ENCODE results near the gene MFSD1. TPM values are rescaled to one million over a fixed set of nuclear protein-coding genes. Genes with fewer than 3 reads are reported as not detected.

MFSD1 gene
- total and polyA plus RNA-seq, 2 donors (not counting 1 experiment from before 2014, with no cell fraction given) = 16.4 to 31.8 TPM

GRCh38 chr3:158782283-158782989, 19.4 kb upstream of the MFSD1 start:
- no peak overlapping the region for H3K9ac ChIP-seq (ENCODE audit: low read length)
- Mint-ChIP-seq H3K4me1 (no peaks in the 10 kb centered on the region), H3K4me3 (no peak overlapping the region), H3K27ac (no peak overlapping the region), H3K27me3 (no peaks in the 10 kb centered on the region), H3K9me3 (ENCODE audit: insufficient read depth) (no peaks in the 10 kb centered on the region)
- no peak overlapping the region for H3K27ac ChIP-seq (ENCODE audit: low read length in 2 of 2)
- no peak overlapping the region for H3K4me2 ChIP-seq (replicated peaks; ENCODE audit: low read depth, low read length, poor library complexity, severe bottlenecking)
- WGBS (ENCODE audit: insufficient coverage) = 40% methylated on average over 1 of the region's 3 CpGs
- DNase-seq (no peak), ATAC-seq (ENCODE audit: low read depth) (no peak)
- H2AFZ ChIP-seq (ENCODE audit: insufficient read depth, low read depth, low read length, poor library complexity, severe bottlenecking) = no peak overlapping the region
- no peaks in the 10 kb centered on the region for H3K9me3 ChIP-seq (ENCODE audit: control extremely low read depth in 1 of 3, control insufficient read depth in 2 of 3, insufficient read depth in 1 of 3, low read length in 2 of 3)
- POLR2A ChIA-PET = no interaction called here
- H3K4me1 ChIP-seq (ENCODE audit: control insufficient read depth in 2 of 2, insufficient read depth in 2 of 2, low read length in 2 of 2) = no peaks in the 10 kb centered on the region
- H3K4me3 ChIP-seq (ENCODE audit: control extremely low read depth in 1 of 5, extremely low read depth in 1 of 5, insufficient read depth in 1 of 5, low read depth in 2 of 5, low read length in 4 of 5) = no peak overlapping the region
- H3K36me3 ChIP-seq (replicated peaks in 1 of 2; ENCODE audit: control extremely low read depth in 1 of 2, control insufficient read depth in 1 of 2, extremely low read depth in 1 of 2, insufficient read depth in 2 of 2, low read length in 1 of 2) = no peaks in the 10 kb centered on the region
- TF ChIP-seq CTCF (IDR thresholded peaks at IDR 0.05) = no peak
- no peak for TF ChIP-seq EZH2 (IDR thresholded peaks at IDR 0.05; ENCODE audit: borderline replicate concordance, insufficient read depth, low read depth, low read length, poor library complexity, severe bottlenecking)
- H3K79me2 ChIP-seq (ENCODE audit: control insufficient read depth, insufficient read depth, low read length) = no peaks in the 10 kb centered on the region
- H4K20me1 ChIP-seq (ENCODE audit: control insufficient read depth, insufficient read depth, low read length, poor library complexity, severe bottlenecking) = no peaks in the 10 kb centered on the region
- intact Hi-C loops (cut with micrococcal nuclease) = no loop called here
- H3K27me3 ChIP-seq (replicated peaks in 1 of 4; ENCODE audit: control extremely low read depth in 1 of 4, control insufficient read depth in 3 of 4, insufficient read depth in 4 of 4, low read length in 3 of 4) = no peaks in the 10 kb centered on the region
- CTCF ChIA-PET = no interaction called here

DNA sequence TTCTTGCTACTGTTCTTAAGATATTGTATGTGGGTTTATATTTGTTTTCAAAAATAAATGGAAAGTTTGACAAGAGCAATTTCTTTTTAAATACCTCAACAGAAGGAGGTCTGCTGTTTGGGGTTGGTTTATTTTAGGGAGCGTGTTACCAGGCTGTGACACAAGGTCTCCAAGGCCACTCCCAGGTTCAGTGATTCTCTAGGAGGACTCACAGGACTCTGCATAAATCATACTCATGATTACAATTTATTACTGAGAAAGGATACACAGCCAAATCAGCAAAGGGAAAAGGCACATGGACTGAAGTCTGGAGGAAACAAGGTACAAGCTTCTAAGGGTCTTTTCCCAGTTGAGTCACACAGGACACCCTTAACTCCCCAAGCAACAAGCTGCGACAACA, 18.8 kb upstream of the MFSD1 start:
- H3K4me3 Mint-ChIP-seq = no peak overlapping the region
- Histone ChIP-seq H2AFZ (ENCODE audit: insufficient read depth, low read depth, low read length, poor library complexity, severe bottlenecking) (no peak overlapping the region), H3K79me2 (ENCODE audit: control insufficient read depth, insufficient read depth, low read length) (no peaks in the 10 kb centered on the region), H3K9ac (ENCODE audit: low read length) (no peak overlapping the region), H4K20me1 (ENCODE audit: control insufficient read depth, insufficient read depth, low read length, poor library complexity, severe bottlenecking) (no peaks in the 10 kb centered on the region), H3K9me3 (ENCODE audit: control extremely low read depth in 1 of 3, control insufficient read depth in 2 of 3, insufficient read depth in 1 of 3, low read length in 2 of 3) (no peaks in the 10 kb centered on the region), H3K4me1 (ENCODE audit: control insufficient read depth in 2 of 2, insufficient read depth in 2 of 2, low read length in 2 of 2) (no peaks in the 10 kb centered on the region), H3K27me3 (replicated peaks in 1 of 4; ENCODE audit: control extremely low read depth in 1 of 4, control insufficient read depth in 3 of 4, insufficient read depth in 4 of 4, low read length in 3 of 4) (no peaks in the 10 kb centered on the region), H3K4me3 (ENCODE audit: control extremely low read depth in 1 of 5, extremely low read depth in 1 of 5, insufficient read depth in 1 of 5, low read depth in 2 of 5, low read length in 4 of 5) (no peak overlapping the region), H3K27ac (ENCODE audit: low read length in 2 of 2) (no peak overlapping the region), H3K36me3 (replicated peaks in 1 of 2; ENCODE audit: control extremely low read depth in 1 of 2, control insufficient read depth in 1 of 2, extremely low read depth in 1 of 2, insufficient read depth in 2 of 2, low read length in 1 of 2) (no peaks in the 10 kb centered on the region), H3K4me2 (replicated peaks; ENCODE audit: low read depth, low read length, poor library complexity, severe bottlenecking) (no peak overlapping the region)
- H3K27ac Mint-ChIP-seq = no peak overlapping the region
- POLR2A ChIA-PET = no interaction called here
- intact Hi-C loops (cut with micrococcal nuclease) = no loop called here
- DNase-seq (no peak), ATAC-seq (ENCODE audit: low read depth) (no peak)
- TF ChIP-seq CTCF (IDR thresholded peaks at IDR 0.05) (no peak), EZH2 (IDR thresholded peaks at IDR 0.05; ENCODE audit: borderline replicate concordance, insufficient read depth, low read depth, low read length, poor library complexity, severe bottlenecking) (no peak)
- H3K27me3 Mint-ChIP-seq = no peaks in the 10 kb centered on the region
- WGBS (ENCODE audit: insufficient coverage) = no CpG with 5 or more reads among the region's 2 CpGs
- CTCF ChIA-PET = interaction anchor here (0.7 kb wide), 1 partner anchor 124 kb away, joined by 3 read pairs; no protein-coding TSS in a partner anchor
- H3K9me3 Mint-ChIP-seq (ENCODE audit: insufficient read depth) = no peaks in the 10 kb centered on the region
- no peaks in the 10 kb centered on the region for H3K4me1 Mint-ChIP-seq
